Measurements from ENCODE around the gene RALB. TPM values are rescaled to one million over a fixed set of nuclear protein-coding genes. Genes with fewer than 3 reads are reported as not detected.

Gene RALB
- total RNA-seq, 1 donor from 2014 or later: 65.9 TPM

- H3K4me3 ChIP-seq: peak overlapping the region; percentile 52
- H3K4me1 ChIP-seq: peaks cover 13% of the 10 kb centered on the region
- TF ChIP-seq CTCF (IDR thresholded peaks at IDR 0.05): peak; percentile 92
- intact Hi-C loops (cut with DNase I): loop anchor here (10.0 kb wide), 1 partner anchor 88 kb away; the partner anchor contains the start of gene TMEM185B
- peak; percentile 91 for DNase-seq
- H3K27ac ChIP-seq: peak overlapping the region; percentile 5
- no peaks in the 10 kb centered on the region for H3K36me3 ChIP-seq
- H3K27me3 ChIP-seq: no peaks in the 10 kb centered on the region
- H3K9me3 ChIP-seq: no peaks in the 10 kb centered on the region
- peak; percentile 92 for ATAC-seq
These were observed 60.4 kb downstream of the RALB start for GRCh38 chr2:120312860-120313694.

- Histone ChIP-seq H3K9me3 (no peaks in the 10 kb centered on the region), H3K27ac (peak overlapping the region; percentile 5), H3K36me3 (no peaks in the 10 kb centered on the region), H3K4me1 (peaks cover 13% of the 10 kb centered on the region), H3K4me3 (peak overlapping the region; percentile 52), H3K27me3 (no peaks in the 10 kb centered on the region)
- DNase-seq (peak; percentile 66), ATAC-seq (peak; percentile 19)
- intact Hi-C loops (cut with DNase I): loop anchor here (10.0 kb wide), 1 partner anchor 89 kb away; the partner anchor contains the start of gene TMEM185B
- TF ChIP-seq CTCF (IDR thresholded peaks at IDR 0.05): no peak
These were observed 61.3 kb downstream of the RALB start for GRCh38 chr2:120313695-120314615.

- no peaks in the 10 kb centered on the region for H3K36me3 ChIP-seq
- intact Hi-C loops (cut with DNase I): loop anchor here (10.0 kb wide), 1 partner anchor 90 kb away; the partner anchor contains the start of gene TMEM185B
- TF ChIP-seq CTCF (IDR thresholded peaks at IDR 0.05): no peak
- peaks cover 13% of the 10 kb centered on the region for H3K4me1 ChIP-seq
- DNase-seq (peak; percentile 57), ATAC-seq (no peak)
- H3K9me3 ChIP-seq: no peaks in the 10 kb centered on the region
- H3K4me3 ChIP-seq: no peak overlapping the region
- no peak overlapping the region for H3K27ac ChIP-seq
- no peaks in the 10 kb centered on the region for H3K27me3 ChIP-seq
These were observed 62.2 kb downstream of the RALB start for GRCh38 chr2:120314690-120315366.

- H3K27ac ChIP-seq: no peak overlapping the region
- no peaks in the 10 kb centered on the region for H3K36me3 ChIP-seq
- H3K4me3 ChIP-seq: no peak overlapping the region
- no peaks in the 10 kb centered on the region for H3K9me3 ChIP-seq
- intact Hi-C loops (cut with DNase I): loop anchor here (10.0 kb wide), 1 partner anchor 91 kb away; the partner anchor contains the start of gene TMEM185B
- ATAC-seq (no peak), DNase-seq (peak; percentile 43)
- H3K27me3 ChIP-seq: no peaks in the 10 kb centered on the region
- peaks cover 18% of the 10 kb centered on the region for H3K4me1 ChIP-seq
- no peak for TF ChIP-seq CTCF (IDR thresholded peaks at IDR 0.05)
These were observed 62.8 kb downstream of the RALB start for GRCh38 chr2:120315367-120316033.

Measured in upper lobe of right lung (tissue), 1 donor.